Gastroesophageal sphincter (tissue), 4 donors: ENCODE data around the gene FEM1B. TPM values are rescaled to one million over a fixed set of nuclear protein-coding genes. Genes with fewer than 3 reads are reported as not detected.

Experiments used
- ATAC-seq: fragments of 150-250 bp; one replicate; pipeline ENCODE4 v1.9.1; 2016; ENCODE audit warnings: mild to moderate bottlenecking, moderate library complexity
- H3K27ac ChIP-seq, 4 donors: fragments of 200-600 bp; sonication (generic) in 3 of 4; 1 replicate in 3 of 4; 2 replicates in 1 of 4; pipeline ENCODE4 v1.5.1; 2016 to 2019
- H3K27me3 ChIP-seq: fragments of 200-600 bp; sonication (generic); one replicate; pipeline ENCODE4 v1.5.1; 2019
- H3K36me3 ChIP-seq, 2 donors: fragments of 200-600 bp; sonication (generic); one replicate each; pipeline ENCODE4 v1.5.1; 2019; ENCODE audit warnings: control low read depth in 1 of 2
- H3K4me1 ChIP-seq, 3 donors: fragments of 200-600 bp; sonication (generic); 1 replicate in 2 of 3; 2 replicates in 1 of 3; pipeline ENCODE4 v1.5.1; 2016 to 2019; ENCODE audit warnings: control low read depth in 2 of 3
- H3K4me3 ChIP-seq, 2 donors: fragments of 200-600 bp; sonication (generic); one replicate each; pipeline ENCODE4 v1.5.1; 2019; ENCODE audit warnings: mild to moderate bottlenecking in 1 of 2, moderate library complexity in 1 of 2
- H3K9me3 ChIP-seq, 3 donors: fragments of 200-600 bp; sonication (generic); one replicate each; pipeline ENCODE4 v1.5.1; 2017 to 2019; ENCODE audit warnings: control low read depth in 2 of 3
- EP300 ChIP-seq: sonication (generic); formaldehyde crosslinking; IDR thresholded peaks from one replicate; pipeline ENCODE4 v1.6.1; 2017; ENCODE audit warnings: antibody characterized with exemption, mild to moderate bottlenecking
- POLR2A ChIP-seq, 2 donors: fragments of 450-650 bp; IDR thresholded peaks; one replicate each; pipeline ENCODE4 v1.6.1; 2017; ENCODE audit warnings: antibody characterized with exemption in 2 of 2, mild to moderate bottlenecking in 2 of 2, moderate library complexity in 1 of 2
- POLR2AphosphoS5 ChIP-seq: sonication (generic); formaldehyde crosslinking; IDR thresholded peaks from one replicate; pipeline ENCODE4 v1.6.1; 2017; ENCODE audit warnings: antibody characterized with exemption
- WGBS, 2 donors: methylation state at CpG; one replicate each; pipeline ENCODE4 v1.1.5; 2018; ENCODE audit warnings: low coverage in 1 of 2; 5-methylcytosine and 5-hydroxymethylcytosine counted together
- total RNA-seq, 4 donors: library from RNA; depleted of rRNA; stranded (reverse); fragments of >200 nt; gene quantifications; one replicate each; pipeline ENCODE4 v1.1.0, GENCODE V29; 2016
- TF ChIP-seq, protein P1 (sequence below), 4 experiments: fragments of 200-600 bp in 2 of 4; fragments of 450-650 bp in 2 of 4; sonication (generic) in 1 of 4; IDR thresholded peaks; one replicate each; pipeline ENCODE4 v1.5.1; 2017 to 2019; ENCODE audit warnings: antibody characterized with exemption in 4 of 4, mild to moderate bottlenecking in 2 of 4, moderate library complexity in 2 of 4

FEM1B gene
- total RNA-seq, 4 donors from 2014 or later: 64.8 to 71.7 (median 67.5) TPM

DNA sequence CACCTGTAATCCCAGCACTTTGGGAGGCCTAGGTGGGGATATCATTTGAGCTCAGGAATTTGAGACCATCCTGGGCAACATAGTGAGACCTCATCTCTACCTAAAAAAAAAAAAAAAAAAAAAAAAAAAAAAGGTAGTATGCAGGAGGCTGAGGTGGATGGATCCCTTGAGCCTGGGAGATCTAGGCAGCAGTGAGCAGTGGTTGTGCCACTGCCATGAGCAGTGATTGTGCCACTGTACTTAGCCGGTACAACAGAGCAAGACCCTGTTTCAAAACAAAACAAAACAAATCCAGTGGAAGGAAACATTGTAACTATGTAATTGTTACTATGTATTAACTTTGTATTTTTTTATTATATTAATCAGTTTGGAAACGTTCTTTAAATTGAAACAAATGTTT, 5.9 kb downstream of the FEM1B start:
- peak overlapping the region in 1 of 4 donors; percentile 94 for H3K27ac ChIP-seq
- no peak for ATAC-seq
- H3K4me3 ChIP-seq: no peak overlapping the region
- no peaks in the 10 kb centered on the region for H3K27me3 ChIP-seq
- TF ChIP-seq POLR2AphosphoS5 (no peak), EP300 (no peak), POLR2A (IDR thresholded peaks at IDR 0.05) (no peak)
- TF ChIP-seq, protein P1, sequence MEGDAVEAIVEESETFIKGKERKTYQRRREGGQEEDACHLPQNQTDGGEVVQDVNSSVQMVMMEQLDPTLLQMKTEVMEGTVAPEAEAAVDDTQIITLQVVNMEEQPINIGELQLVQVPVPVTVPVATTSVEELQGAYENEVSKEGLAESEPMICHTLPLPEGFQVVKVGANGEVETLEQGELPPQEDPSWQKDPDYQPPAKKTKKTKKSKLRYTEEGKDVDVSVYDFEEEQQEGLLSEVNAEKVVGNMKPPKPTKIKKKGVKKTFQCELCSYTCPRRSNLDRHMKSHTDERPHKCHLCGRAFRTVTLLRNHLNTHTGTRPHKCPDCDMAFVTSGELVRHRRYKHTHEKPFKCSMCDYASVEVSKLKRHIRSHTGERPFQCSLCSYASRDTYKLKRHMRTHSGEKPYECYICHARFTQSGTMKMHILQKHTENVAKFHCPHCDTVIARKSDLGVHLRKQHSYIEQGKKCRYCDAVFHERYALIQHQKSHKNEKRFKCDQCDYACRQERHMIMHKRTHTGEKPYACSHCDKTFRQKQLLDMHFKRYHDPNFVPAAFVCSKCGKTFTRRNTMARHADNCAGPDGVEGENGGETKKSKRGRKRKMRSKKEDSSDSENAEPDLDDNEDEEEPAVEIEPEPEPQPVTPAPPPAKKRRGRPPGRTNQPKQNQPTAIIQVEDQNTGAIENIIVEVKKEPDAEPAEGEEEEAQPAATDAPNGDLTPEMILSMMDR (IDR thresholded peaks at IDR 0.05): no peak
- peaks cover 0 to 10% of the 10 kb centered on the region in 2 donors for H3K36me3 ChIP-seq
- 41 to 66% methylated on average over 2 of the region's 2 CpGs for WGBS, 2 donors
- peaks cover 10 to 96% (median 22%) of the 10 kb centered on the region in 3 donors for H3K4me1 ChIP-seq
- no peaks in the 10 kb centered on the region for H3K9me3 ChIP-seq

DNA sequence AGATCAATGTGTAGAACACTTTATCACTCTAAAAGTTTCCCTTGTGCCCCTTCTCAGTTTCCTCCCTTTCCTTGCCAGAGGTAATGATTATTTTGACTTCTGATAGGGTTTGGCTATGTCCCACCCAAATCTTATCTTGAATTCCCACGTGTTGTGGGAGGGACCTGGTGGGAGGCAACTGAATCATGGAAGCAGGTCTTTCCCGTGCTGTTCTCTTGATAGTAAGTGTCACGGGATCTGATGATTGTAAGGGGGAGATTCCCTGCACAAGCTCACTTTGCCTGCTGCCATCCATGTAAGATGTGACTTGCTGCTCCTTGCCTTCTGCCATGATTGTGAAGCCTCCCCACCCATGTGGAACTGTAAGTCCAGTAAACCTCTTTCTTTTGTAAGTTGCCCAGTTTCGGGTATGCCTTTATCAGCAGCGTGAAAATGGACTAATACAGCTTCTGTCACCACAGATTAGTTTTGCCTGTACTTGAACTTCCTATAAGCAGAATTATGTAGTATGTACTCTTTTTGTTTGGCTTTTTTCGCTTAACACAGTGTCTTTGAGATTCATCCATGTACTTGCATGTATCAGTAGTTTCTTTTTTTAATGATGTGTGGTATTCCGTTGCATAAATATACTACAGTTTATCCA, 7.2 kb downstream of the FEM1B start:
- H3K9me3 ChIP-seq: no peaks in the 10 kb centered on the region
- H3K4me1 ChIP-seq: peaks cover 22 to 100% (median 22%) of the 10 kb centered on the region in 3 donors
- H3K27me3 ChIP-seq: no peaks in the 10 kb centered on the region
- ATAC-seq: no peak
- TF ChIP-seq, protein P1 (IDR thresholded peaks at IDR 0.05): no peak
- TF ChIP-seq POLR2A (IDR thresholded peaks at IDR 0.05): no peak
- no peak for TF ChIP-seq POLR2AphosphoS5
- TF ChIP-seq EP300: no peak
- H3K27ac ChIP-seq: peak overlapping the region in 2 of 4 donors; percentile 3 to 4
- no peak overlapping the region for H3K4me3 ChIP-seq
- 85% methylated on average over 5 to 7 of the region's 7 CpGs for WGBS, 2 donors
- H3K36me3 ChIP-seq: peaks cover 0 to 15% of the 10 kb centered on the region in 2 donors

DNA sequence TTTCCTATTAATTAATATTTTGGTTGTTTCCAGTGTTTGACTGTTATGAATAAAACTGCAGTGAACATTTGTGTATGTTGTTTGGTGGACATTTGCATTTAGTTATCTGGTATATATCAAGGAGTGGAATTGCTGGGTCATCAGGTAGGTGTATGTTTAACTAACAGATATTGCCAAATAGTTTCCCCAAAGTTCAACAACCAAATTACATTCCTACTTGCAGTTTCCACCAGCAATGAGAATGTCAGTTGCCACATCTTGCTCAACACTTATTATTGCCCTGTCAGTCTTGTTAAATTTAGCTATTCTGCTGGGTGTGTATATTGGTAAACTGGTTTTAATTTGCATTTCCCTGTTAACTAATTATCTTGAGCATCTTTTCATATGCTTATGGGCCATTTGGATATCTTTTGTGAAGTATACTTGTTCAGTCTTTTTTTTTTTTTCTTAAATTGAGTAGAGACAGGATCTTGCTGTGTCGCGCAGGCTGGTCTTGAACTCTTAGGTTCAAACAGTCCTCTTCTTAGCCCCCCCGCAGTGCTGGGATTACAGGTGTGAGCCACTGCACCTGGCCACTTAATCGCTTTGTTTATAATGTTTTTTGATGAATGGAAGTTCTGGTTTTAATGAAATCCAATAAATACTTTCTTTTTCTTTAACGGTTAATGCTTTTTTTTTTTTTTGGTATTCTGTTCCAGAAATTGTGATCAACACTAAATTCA, 7.9 kb downstream of the FEM1B start:
- Histone ChIP-seq H3K4me1 (peaks cover 22 to 100% (median 22%) of the 10 kb centered on the region in 3 donors), H3K36me3 (peaks cover 0 to 22% of the 10 kb centered on the region in 2 donors), H3K27ac (peak overlapping the region in 2 of 4 donors; percentile 3 to 24), H3K9me3 (no peaks in the 10 kb centered on the region), H3K27me3 (no peaks in the 10 kb centered on the region), H3K4me3 (no peak overlapping the region)
- WGBS, 2 donors: 75 to 84% methylated on average over 4 to 5 of the region's 5 CpGs
- ATAC-seq: no peak
- no peak for TF ChIP-seq POLR2A (IDR thresholded peaks at IDR 0.05)

DNA sequence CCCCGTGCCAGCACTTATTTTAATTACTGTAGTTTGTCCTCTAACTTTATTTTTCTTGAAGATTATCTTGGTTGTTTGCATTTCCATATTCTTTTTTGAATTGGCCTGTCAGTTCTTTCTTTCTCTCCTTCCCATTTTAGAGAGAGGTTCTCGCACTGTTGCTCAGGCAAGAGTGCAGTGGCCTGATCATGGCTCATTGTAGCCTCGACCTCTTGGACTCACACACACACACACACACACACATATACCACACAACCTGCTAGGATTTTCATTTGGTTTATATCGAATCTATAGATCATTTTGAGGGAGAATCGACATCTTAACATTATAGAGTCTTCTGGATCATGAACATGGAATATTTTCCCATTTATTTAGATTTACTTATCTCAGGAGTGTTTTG, 8.7 kb downstream of the FEM1B start:
- TF ChIP-seq EP300: no peak
- TF ChIP-seq, protein P1 (IDR thresholded peaks at IDR 0.05): no peak
- TF ChIP-seq POLR2AphosphoS5: no peak
- TF ChIP-seq POLR2A (IDR thresholded peaks at IDR 0.05): no peak
- H3K27ac ChIP-seq: no peak overlapping the region
- 62 to 75% methylated on average over 3 to 5 of the region's 5 CpGs for WGBS, 2 donors

DNA sequence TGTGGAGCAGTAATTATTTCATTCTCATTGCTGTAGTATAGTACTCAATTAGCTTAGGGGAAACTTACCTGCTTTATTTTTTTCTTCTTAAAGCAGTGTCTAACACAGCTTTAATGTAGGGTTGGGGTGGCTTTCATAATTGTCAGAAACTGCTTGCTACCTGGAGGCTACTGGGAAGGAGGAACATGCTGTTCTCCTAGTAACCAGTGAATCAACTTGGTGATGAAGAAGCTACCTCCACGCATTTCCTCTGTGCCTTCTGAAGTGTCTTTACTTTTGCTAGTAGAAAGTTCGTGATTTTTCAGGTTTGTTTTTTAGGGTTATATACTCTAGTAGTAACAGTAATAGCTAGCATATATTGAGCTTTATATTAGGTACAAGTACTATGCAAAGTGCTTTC, 11.5 kb downstream of the FEM1B start:
- ATAC-seq: no peak
- WGBS, 2 donors: 62 to 69% methylated on average over 2 of the region's 2 CpGs
- Histone ChIP-seq H3K27ac (peak overlapping the region in 1 of 4 donors; percentile 28), H3K9me3 (no peaks in the 10 kb centered on the region), H3K4me1 (peaks cover 16 to 97% (median 30%) of the 10 kb centered on the region in 3 donors), H3K36me3 (peaks cover 0 to 31% of the 10 kb centered on the region in 2 donors), H3K4me3 (no peak overlapping the region), H3K27me3 (no peaks in the 10 kb centered on the region)
- TF ChIP-seq, protein P1 (IDR thresholded peaks at IDR 0.05): no peak
- no peak for TF ChIP-seq POLR2A (IDR thresholded peaks at IDR 0.05)
- no peak for TF ChIP-seq POLR2AphosphoS5
- no peak for TF ChIP-seq EP300

More for the DNA sequence above, 8.7 kb downstream of the FEM1B start:
- H3K9me3 ChIP-seq: no peaks in the 10 kb centered on the region
- H3K4me1 ChIP-seq: peaks cover 19 to 100% (median 24%) of the 10 kb centered on the region in 3 donors
- no peaks in the 10 kb centered on the region for H3K27me3 ChIP-seq
- no peak overlapping the region for H3K4me3 ChIP-seq
- peaks cover 0 to 30% of the 10 kb centered on the region in 2 donors for H3K36me3 ChIP-seq
- no peak for ATAC-seq
